Posterior vena cava (tissue), 2 donors: ENCODE measurements around the gene KIF1C. TPM values are rescaled to one million over a fixed set of nuclear protein-coding genes. Genes with fewer than 3 reads are reported as not detected.
"Not testable (repeated sequence)": the region's sequence is repeated elsewhere in the genome, so short reads cannot be mapped to it uniquely, and the experiment has no call there.

Experiments
- DNase-seq: peaks from one replicate; pipeline ENCODE4 v3.0.0-alpha.2; 2020; ENCODE audit warnings: low spot score
- intact Hi-C, 2 donors: fragments of 100-400 bp; cut with DNase I; formaldehyde crosslinking; loops; one replicate each; pipeline versions ENCODE4 v1.14.1 to v1.14.2; 2022 to 2023
- total RNA-seq, 2 donors: library from RNA; stranded (reverse); fragmentation: NEBNext Ultra II Directional; extraction: Animal tissue kit (Norgen Biotek cat#: 25700); gene quantifications; one replicate each; pipeline ENCODE4 v1.2.1, GENCODE V29; 2021
- donor health status: DM: yes; HTN: yes; CAD: no.
- donor health status: DM: yes; HTN: yes; CAD: no.

Gene KIF1C
- total RNA-seq, 2 donors from 2014 or later = 192 to 254 TPM

GRCh38 chr17:5031365-5032082, 33.8 kb downstream of the KIF1C start:
- peak; percentile 93 for DNase-seq
- intact Hi-C loops = no loop called here

DNA sequence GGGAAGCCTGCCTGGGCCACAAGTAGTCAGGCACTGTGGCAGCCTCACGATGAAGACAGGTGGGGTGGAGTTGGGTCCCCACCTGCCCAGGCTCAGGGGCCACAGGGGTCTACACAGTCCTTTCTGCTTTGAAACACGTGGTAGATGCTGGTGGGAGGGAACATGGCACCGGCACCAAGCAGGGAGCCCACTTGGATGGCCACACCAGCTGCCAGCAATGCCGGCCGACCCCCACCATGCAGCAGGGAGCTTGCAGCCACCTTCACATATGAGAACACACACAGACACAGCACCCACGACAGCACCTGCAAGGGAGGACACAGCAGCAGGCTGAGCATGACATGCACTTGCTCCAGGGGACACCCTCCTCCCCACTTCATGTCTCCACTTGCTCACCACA, 35.1 kb downstream of the KIF1C start:
- intact Hi-C loops = no loop called here
- DNase-seq = no peak

- intact Hi-C loops = no loop called here
- no peak for DNase-seq
These were observed 35.7 kb downstream of the KIF1C start for GRCh38 chr17:5033352-5034015.

- intact Hi-C loops = no loop called here
- no peak for DNase-seq
These were observed 36.3 kb downstream of the KIF1C start for GRCh38 chr17:5034063-5034462.

GRCh38 chr17:5034651-5035050, 36.9 kb downstream of the KIF1C start:
- intact Hi-C loops = no loop called here

GRCh38 chr17:5035315-5035714, 37.6 kb downstream of the KIF1C start, which contains the start of gene SLC52A1:
Gene SLC52A1 (minus strand): TSS chr17:5035426. CDS start chr17:5034606, 820 bp downstream.
- intact Hi-C loops = no loop called here
- DNase-seq = no peak

More at GRCh38 chr17:5034651-5035050, 36.9 kb downstream of the KIF1C start:
- no peak for DNase-seq

DNA sequence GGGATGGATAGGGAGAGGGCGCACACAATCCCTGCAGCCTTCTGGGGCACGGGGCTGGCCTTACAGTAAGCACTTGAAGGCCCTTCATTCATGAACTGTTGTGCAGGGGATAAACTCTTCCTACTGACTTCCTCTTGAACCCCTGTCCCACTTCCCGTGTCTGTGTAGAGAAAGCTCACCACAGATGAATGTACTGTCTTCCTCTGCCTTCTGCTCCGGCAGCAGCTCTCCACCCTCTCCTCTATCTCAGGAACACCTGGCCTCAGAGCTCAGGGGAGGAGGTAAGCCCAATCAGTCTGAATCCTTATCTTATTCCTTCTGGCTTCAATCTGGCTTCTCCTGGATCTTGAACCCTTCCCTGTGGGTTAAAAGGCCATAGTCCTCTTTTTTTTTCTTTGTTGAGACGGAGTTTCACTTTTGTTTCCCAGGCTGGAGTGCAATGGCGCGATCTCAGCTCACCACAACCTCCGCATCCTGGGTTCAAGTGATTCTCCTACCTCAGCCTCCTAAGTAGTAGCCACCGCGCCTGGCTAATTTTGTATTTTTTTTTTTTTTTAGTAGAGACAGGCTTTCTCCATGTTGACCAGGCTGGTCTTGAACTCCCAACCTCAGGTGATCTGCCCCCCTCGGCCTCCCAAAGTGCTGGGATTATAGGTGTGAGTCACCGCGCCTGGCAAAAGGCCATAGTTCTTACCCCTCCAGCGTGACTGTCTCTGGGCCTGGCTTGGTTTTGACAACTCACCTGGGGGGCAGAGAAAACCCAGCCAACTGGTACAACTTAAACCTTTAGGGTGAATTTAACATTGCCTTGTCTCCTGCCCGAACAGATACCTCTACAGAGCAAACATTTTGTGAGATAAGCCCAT, 44.6 kb downstream of the KIF1C start:
- DNase-seq = no peak
- intact Hi-C loops = no loop called here

GRCh38 chr17:5043524-5043923, 45.8 kb downstream of the KIF1C start:
- DNase-seq = no peak
- intact Hi-C loops = no loop called here

- no peak for DNase-seq
- intact Hi-C loops = no loop called here
These were observed 46.9 kb downstream of the KIF1C start for GRCh38 chr17:5044630-5045029.

- intact Hi-C loops = no loop called here
- DNase-seq = no peak
These were observed 47.7 kb downstream of the KIF1C start for GRCh38 chr17:5045496-5045895.

DNA sequence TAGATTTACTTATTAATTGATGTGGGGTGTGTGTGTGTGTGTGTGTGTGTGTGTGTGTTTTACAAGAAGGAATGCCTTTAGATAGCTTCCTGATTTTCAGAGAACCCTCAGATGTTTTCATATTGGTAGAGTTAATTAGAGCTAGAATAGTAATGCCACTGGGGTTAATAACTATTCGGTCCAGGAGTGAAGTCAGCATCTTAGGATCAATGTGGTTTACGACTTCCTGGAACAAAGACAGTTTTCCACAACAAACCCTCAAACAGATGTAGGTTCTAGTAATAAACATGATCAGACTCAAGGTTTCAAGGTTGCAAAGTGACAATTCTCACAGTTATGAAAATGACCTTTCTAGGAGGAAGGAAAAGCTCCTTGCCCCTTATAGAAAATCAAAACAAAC, 49.7 kb downstream of the KIF1C start:
- intact Hi-C loops = no loop called here
- no peak for DNase-seq

GRCh38 chr17:5049314-5049841, 51.6 kb downstream of the KIF1C start:
- intact Hi-C loops = no loop called here
- DNase-seq = no peak

- no peak for DNase-seq
- intact Hi-C loops = no loop called here
These were observed 52.5 kb downstream of the KIF1C start for GRCh38 chr17:5050278-5050677.

- intact Hi-C loops = no loop called here
These were observed 57.8 kb downstream of the KIF1C start for GRCh38 chr17:5055543-5055942.

GRCh38 chr17:5065227-5065744, 67.5 kb downstream of the KIF1C start:
- intact Hi-C loops = loop anchor here (10.0 kb wide), 1 partner anchor 160 kb away; the partner anchor contains the start of gene CHRNE (in 2 of the 2)
- no peak for DNase-seq

More at GRCh38 chr17:5055543-5055942, 57.8 kb downstream of the KIF1C start:
- DNase-seq = no peak

GRCh38 chr17:5068236-5068635, 70.5 kb downstream of the KIF1C start:
- DNase-seq = no peak
- intact Hi-C loops = loop anchor here (10.0 kb wide), 1 partner anchor 163 kb away; the partner anchor contains the start of gene CHRNE (in 2 of the 2)

GRCh38 chr17:5069724-5070123, 72.0 kb downstream of the KIF1C start:
- DNase-seq = no peak
- intact Hi-C loops = loop anchor here (1.0 to 10.0 kb wide), 2 partner anchors 47 to 165 kb away; partner anchors contain the start of genes CHRNE (in 2 of the 2) and USP6 (in 1 of the 2)

- DNase-seq, intact Hi-C loops: not testable (repeated sequence)
These were observed 77.7 kb downstream of the KIF1C start for GRCh38 chr17:5075472-5075871.

DNA sequence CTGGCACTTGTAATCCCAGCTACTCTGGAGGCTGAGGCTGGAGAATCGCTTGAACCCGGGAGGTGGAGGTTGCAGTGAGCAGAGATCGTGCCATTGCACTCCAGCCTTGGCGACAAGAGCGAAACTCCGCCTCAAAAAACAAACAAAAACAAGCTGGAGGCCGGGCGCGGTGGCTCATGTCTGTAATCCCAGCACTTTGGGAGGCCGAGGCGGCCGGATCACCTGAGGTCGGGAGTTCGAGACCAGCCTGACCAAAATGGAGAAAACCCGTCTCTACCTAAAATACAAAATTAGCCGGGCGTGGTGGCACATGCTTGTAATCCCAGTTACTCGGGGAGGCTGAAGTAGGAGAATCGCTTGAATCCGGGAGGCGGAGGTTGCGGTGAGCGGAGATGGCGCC, 79.5 kb downstream of the KIF1C start:
- intact Hi-C loops, DNase-seq: not testable (repeated sequence)
